IMR-90 (cell line): Measurements from ENCODE around the gene MPZL3. TPM values are rescaled to one million over a fixed set of nuclear protein-coding genes. Genes with fewer than 3 reads are reported as not detected.

Experiments
- ATAC-seq: fragments of 200-7000 bp; cut with Tn5 transposase; 2 replicates; pipeline ENCODE4 v1.9.1; 2020; ENCODE audit warnings: low read depth, mild to moderate bottlenecking, moderate library complexity
- BruUV-seq: library from RNA; stranded (reverse); fragments of 400-500 nt; replicated peaks from 2 replicates; lab custom pipeline; 2021; lab: Mats Ljungman, UMichigan
- CTCF ChIA-PET: fragments of 300-600 bp; formaldehyde crosslinking; extraction: SDS; loops from one replicate; lab custom pipeline; 2021; ENCODE audit warnings: antibody characterized with exemption; lab: Yijun Ruan, JAX
- POLR2A ChIA-PET: fragments of 300-600 bp; sonication (Branson Sonifier 250); formaldehyde crosslinking; loops from one replicate; lab custom pipeline; 2022; ENCODE audit warnings: antibody characterized with exemption; ENCODE audit not compliant: unreplicated experiment; lab: Charles Lee
- DNase-seq: peaks from one replicate; pipeline ENCODE4 v3.0.0; 2013
- H2AFZ ChIP-seq: replicated peaks from 2 replicates; pipeline ENCODE3; 2013; ENCODE audit warnings: low read length, mild to moderate bottlenecking; ENCODE audit not compliant: poor library complexity
- H2AK5ac ChIP-seq: 2 replicates; pipeline ENCODE4 v1.6.1; 2013; ENCODE audit warnings: low read depth, low read length, inconsistent platforms
- H2AK9ac ChIP-seq: replicated peaks from 2 replicates; pipeline ENCODE3; 2013; ENCODE audit warnings: mild to moderate bottlenecking, low read depth, low read length, moderate library complexity; ENCODE audit not compliant: poor library complexity
- H2BK120ac ChIP-seq: 2 replicates; pipeline ENCODE4 v1.6.1; 2013; ENCODE audit warnings: low read depth, low read length, inconsistent platforms
- H2BK15ac ChIP-seq: 3 replicates; pipeline ENCODE4 v1.6.1; 2013; ENCODE audit warnings: low read depth, low read length, inconsistent platforms
- H2BK20ac ChIP-seq: 2 replicates; pipeline ENCODE4 v1.6.1; 2013; ENCODE audit warnings: low read depth, mild to moderate bottlenecking, inconsistent platforms, low read length, moderate library complexity
- H2BK5ac ChIP-seq: 2 replicates; pipeline ENCODE4 v1.6.1; 2013; ENCODE audit warnings: mild to moderate bottlenecking, low read depth, low read length, inconsistent platforms; ENCODE audit not compliant: poor library complexity, severe bottlenecking
- H3K14ac ChIP-seq: replicated peaks from 2 replicates; pipeline ENCODE4 v1.6.1; 2013; ENCODE audit warnings: low read depth, low read length, inconsistent platforms
- H3K18ac ChIP-seq: 2 replicates; pipeline ENCODE4 v1.6.1; 2013; ENCODE audit warnings: low read depth, low read length, control low read depth
- H3K23ac ChIP-seq: 2 replicates; pipeline ENCODE4 v1.6.1; 2013; ENCODE audit warnings: low read depth, low read length, inconsistent platforms
- H3K27ac ChIP-seq: 2 replicates; pipeline ENCODE4 v1.5.1; 2013; ENCODE audit warnings: mild to moderate bottlenecking, control low read depth, low read length; ENCODE audit not compliant: insufficient read depth
- H3K27me3 ChIP-seq: 2 replicates; pipeline ENCODE4 v1.6.1; 2013; ENCODE audit warnings: low read length; ENCODE audit not compliant: control insufficient read depth, insufficient read depth
- H3K36me3 ChIP-seq: 2 replicates; pipeline ENCODE4 v1.6.1; 2013; ENCODE audit warnings: low read length, mixed read lengths; ENCODE audit not compliant: control insufficient read depth, insufficient read depth
- H3K4ac ChIP-seq: 2 replicates; pipeline ENCODE4 v1.6.1; 2013; ENCODE audit warnings: low read depth, low read length, inconsistent platforms
- H3K4me1 ChIP-seq: 2 replicates; pipeline ENCODE4 v1.6.1; 2013; ENCODE audit warnings: low read length, mixed read lengths; ENCODE audit not compliant: control insufficient read depth, insufficient read depth
- H3K4me2 ChIP-seq: 2 replicates; pipeline ENCODE4 v1.6.1; 2013; ENCODE audit warnings: low read depth, mild to moderate bottlenecking, control low read depth, low read length, moderate library complexity
- H3K4me3 ChIP-seq: 2 replicates; pipeline ENCODE4 v1.5.1; 2013; ENCODE audit warnings: low read depth, mild to moderate bottlenecking, control low read depth, low read length, moderate library complexity; ENCODE audit not compliant: insufficient read depth
- H3K56ac ChIP-seq: 2 replicates; pipeline ENCODE4 v1.6.1; 2013; ENCODE audit warnings: low read length, inconsistent platforms; ENCODE audit not compliant: insufficient read depth; ENCODE audit errors: extremely low read depth
- H3K79me1 ChIP-seq, 2 experiments: 2 replicates each; pipeline ENCODE4 v1.6.1; 2013; ENCODE audit warnings: low read length in 2 of 2, inconsistent platforms in 1 of 2, low read depth in 1 of 2
- H3K9ac ChIP-seq: 2 replicates; pipeline ENCODE4 v1.6.1; 2013; ENCODE audit warnings: low read depth, low read length, control low read depth
- H3K9me1 ChIP-seq: 2 replicates; pipeline ENCODE4 v1.6.1; 2013; ENCODE audit warnings: low read length, inconsistent platforms; ENCODE audit not compliant: insufficient read depth
- H3K9me3 ChIP-seq: 2 replicates; pipeline ENCODE4 v1.6.1; 2013; ENCODE audit warnings: low read length; ENCODE audit not compliant: control insufficient read depth, insufficient read depth
- H4K20me1 ChIP-seq: 2 replicates; pipeline ENCODE4 v1.6.1; 2013; ENCODE audit warnings: low read length, inconsistent platforms; ENCODE audit not compliant: insufficient read depth
- H4K5ac ChIP-seq: 2 replicates; pipeline ENCODE4 v1.6.1; 2013; ENCODE audit warnings: mild to moderate bottlenecking, low read depth, low read length, control low read depth
- H4K8ac ChIP-seq, 2 experiments: 2 replicates each; pipeline ENCODE4 v1.6.1; 2013; ENCODE audit warnings: low read depth in 2 of 2, low read length in 2 of 2, control low read depth in 1 of 2, inconsistent platforms in 1 of 2
- H4K91ac ChIP-seq: 2 replicates; pipeline ENCODE4 v1.6.1; 2013; ENCODE audit warnings: low read depth, low read length, inconsistent platforms; ENCODE audit not compliant: insufficient read depth
- BHLHE40 ChIP-seq: fragments of 150-350 bp; IDR thresholded peaks from 2 replicates; pipeline ENCODE4 v1.6.1; 2016; ENCODE audit warnings: mild to moderate bottlenecking, low read depth, low read length
- CEBPB ChIP-seq: IDR thresholded peaks from 2 replicates; pipeline ENCODE4 v1.6.1; 2012; ENCODE audit warnings: low read depth, low read length, improper control_type of control experiment
- MAZ ChIP-seq: IDR thresholded peaks from 2 replicates; pipeline ENCODE4 v1.6.1; 2012; ENCODE audit warnings: low read depth, mild to moderate bottlenecking, low read length, improper control_type of control experiment, moderate library complexity, borderline replicate concordance
- SMC3 ChIP-seq: fragments of 150-350 bp; IDR thresholded peaks from 2 replicates; pipeline ENCODE4 v1.6.1; 2016; ENCODE audit warnings: low read depth, mild to moderate bottlenecking, antibody characterized with exemption, low read length, moderate library complexity
- WGBS, 2 experiments: methylation state at CpG; one replicate each; pipeline versions ENCODE4 v1.1.5 to v1.1.7; 2013; ENCODE audit warnings: missing lambda C conversion rate in 2 of 2; ENCODE audit not compliant: insufficient read length in 1 of 2; ENCODE audit errors: extremely low coverage in 2 of 2; 5-methylcytosine and 5-hydroxymethylcytosine counted together
- dilution Hi-C: fragments of 300-500 bp; cut with HindIII; formaldehyde crosslinking; loops from one replicate; pipeline ENCODE4 v1.14.3; 2018; ENCODE audit warnings: low sequenced_read_pairs; ENCODE audit not compliant: unreplicated experiment
- in situ Hi-C: fragments of 300-500 bp; cut with MboI; formaldehyde crosslinking; loops from 3 replicates; pipeline ENCODE4 v1.14.3; 2019; ENCODE audit warnings: low sequenced_read_pairs, inconsistent platforms, mixed read lengths
- intact Hi-C: fragments of 100-400 bp; cut with micrococcal nuclease; formaldehyde crosslinking; loops from 2 replicates; pipeline ENCODE4 v1.10.0; 2022
- polyA plus RNA-seq, 3 experiments: library from polyadenylated mRNA; depleted of rRNA; stranded (reverse); fragments of >200 nt; gene quantifications; 2 replicates each; pipeline ENCODE4 v1.2.3, GENCODE V29; 2012; ENCODE audit warnings: low replicate concordance in 1 of 3
- total RNA-seq: library from RNA; depleted of rRNA; stranded (reverse); fragments of >200 nt; gene quantifications from 2 replicates; pipeline ENCODE4 v1.2.3, GENCODE V29; 2012

MPZL3 gene
- total and polyA plus RNA-seq, 2 of the 4 experiments (the other 2 are of a cell fraction) = 0.15 to 0.36 TPM

GRCh38 chr11:118234833-118235232 lies 17.3 kb downstream of the MPZL3 start:
- no peak overlapping the region for H4K91ac ChIP-seq
- H2BK20ac ChIP-seq = no peak overlapping the region
- no peak overlapping the region for H2AK5ac ChIP-seq
- no peak overlapping the region for H3K14ac ChIP-seq
- no peaks in the 10 kb centered on the region for H3K79me1 ChIP-seq
- no peak overlapping the region for H3K4me3 ChIP-seq
- TF ChIP-seq MAZ (no peak), CEBPB (no peak), BHLHE40 (no peak), SMC3 (no peak)
- H3K18ac ChIP-seq = no peak overlapping the region
- no peak overlapping the region for H2BK15ac ChIP-seq
- H3K36me3 ChIP-seq = no peaks in the 10 kb centered on the region
- H3K4me2 ChIP-seq = no peak overlapping the region
- no peaks in the 10 kb centered on the region for H4K20me1 ChIP-seq
- no peaks in the 10 kb centered on the region for H3K9me1 ChIP-seq
- no peak overlapping the region for H3K4ac ChIP-seq
- BruUV-seq = no TSS peak
- DNase-seq = no peak
- CTCF ChIA-PET = no interaction called here
- H3K9me3 ChIP-seq = no peaks in the 10 kb centered on the region
- no CpG with 5 or more reads among the region's 5 CpGs for WGBS, 2 experiments
- H3K27ac ChIP-seq = no peak overlapping the region
- ATAC-seq = no peak
- H3K27me3 ChIP-seq = peaks cover 1% of the 10 kb centered on the region; the same call in 1 of the 2 replicates
- no peak overlapping the region for H2AFZ ChIP-seq
- intact Hi-C loops = no loop called here
- POLR2A ChIA-PET = no interaction called here
- no peak overlapping the region for H3K9ac ChIP-seq
- no peak overlapping the region for H3K23ac ChIP-seq
- dilution Hi-C loops = no loop called here
- no peak overlapping the region for H2BK120ac ChIP-seq
- H4K8ac ChIP-seq = no peak overlapping the region
- in situ Hi-C loops = no loop called here
- no peak overlapping the region for H2AK9ac ChIP-seq
- no peak overlapping the region for H3K56ac ChIP-seq
- H4K5ac ChIP-seq = no peak overlapping the region
- H3K4me1 ChIP-seq = no peaks in the 10 kb centered on the region
- H2BK5ac ChIP-seq = no peak overlapping the region
